ENCODE results near the gene NPEPL1.
"Not testable (repeated sequence)": the region's sequence is repeated elsewhere in the genome, so short reads cannot be mapped to it uniquely, and the experiment has no call there.

The NPEPL1 gene

DNA sequence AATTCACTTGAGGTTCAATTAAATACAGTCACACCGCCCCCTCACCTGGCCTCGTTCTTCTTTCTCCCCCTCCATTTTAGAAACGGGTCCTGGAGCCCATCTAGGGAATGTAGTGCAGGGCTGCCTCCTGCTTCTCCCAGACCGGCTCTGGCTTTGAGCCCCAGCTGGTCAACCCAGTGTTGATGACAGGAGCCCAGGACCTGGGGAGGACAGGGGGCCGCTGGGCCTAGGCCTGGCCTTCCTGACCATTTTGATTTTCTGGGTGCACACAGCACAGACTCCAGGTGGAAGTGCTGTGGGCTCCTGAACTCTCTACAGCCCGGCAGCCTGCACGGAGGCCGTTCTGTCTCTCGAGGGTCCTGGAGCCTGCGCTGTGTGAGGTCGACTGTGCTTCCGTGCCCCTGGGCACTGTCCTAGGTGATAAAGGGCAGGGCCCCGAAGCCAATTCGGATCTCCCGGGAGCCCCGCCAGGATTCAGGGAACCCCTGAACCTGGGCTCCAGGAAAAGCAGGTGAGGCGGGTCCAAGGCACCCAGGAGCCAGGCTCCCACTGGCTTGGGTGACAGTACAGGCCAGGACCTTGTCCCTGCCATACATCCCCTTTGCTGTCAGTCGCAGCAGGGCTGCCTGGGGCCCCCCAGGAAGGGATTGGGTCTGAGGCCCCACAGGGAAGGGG lies 23.3 kb downstream of the NPEPL1 start:
- DNase-seq: no peak

DNA sequence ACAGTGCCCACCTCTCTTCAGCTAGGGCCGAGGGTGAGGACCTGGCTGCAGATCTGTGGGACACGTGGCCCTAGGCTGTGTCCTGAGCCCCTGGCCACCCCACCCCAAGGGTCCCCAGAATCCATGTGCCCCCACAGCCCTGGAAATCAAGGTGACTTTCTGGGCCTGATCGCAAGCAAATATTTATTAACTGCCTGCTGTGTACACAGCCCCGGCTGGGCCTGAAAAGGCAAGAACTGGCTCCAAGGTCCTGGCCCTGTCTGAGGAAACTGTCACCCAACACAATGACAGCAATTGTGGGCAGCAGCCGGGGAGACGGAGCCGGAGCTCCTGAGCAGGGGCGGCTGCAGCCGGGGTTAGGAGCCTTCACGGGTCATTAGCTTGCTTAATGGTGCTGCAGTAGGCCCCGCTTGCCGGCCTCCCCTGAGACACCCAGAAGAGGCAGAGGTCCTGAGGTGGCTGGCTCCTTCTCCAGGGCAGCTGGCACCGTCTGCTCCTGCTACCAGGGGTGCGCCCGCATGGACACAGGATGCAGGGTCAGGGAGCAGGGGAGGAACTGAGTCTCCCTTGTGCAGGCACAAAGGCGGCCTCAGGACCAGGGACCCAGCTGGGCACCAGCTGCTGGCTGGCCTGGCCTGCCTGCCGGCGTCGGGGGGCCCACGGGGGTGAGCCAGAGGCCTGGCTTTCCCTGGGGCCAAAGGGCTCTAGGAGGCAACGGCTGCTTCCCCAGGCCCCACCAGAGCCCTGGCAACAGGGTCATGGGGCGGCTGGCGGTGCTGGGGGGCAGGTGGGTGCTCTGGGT lies 24.1 kb downstream of the NPEPL1 start:
- no peak for DNase-seq

DNA sequence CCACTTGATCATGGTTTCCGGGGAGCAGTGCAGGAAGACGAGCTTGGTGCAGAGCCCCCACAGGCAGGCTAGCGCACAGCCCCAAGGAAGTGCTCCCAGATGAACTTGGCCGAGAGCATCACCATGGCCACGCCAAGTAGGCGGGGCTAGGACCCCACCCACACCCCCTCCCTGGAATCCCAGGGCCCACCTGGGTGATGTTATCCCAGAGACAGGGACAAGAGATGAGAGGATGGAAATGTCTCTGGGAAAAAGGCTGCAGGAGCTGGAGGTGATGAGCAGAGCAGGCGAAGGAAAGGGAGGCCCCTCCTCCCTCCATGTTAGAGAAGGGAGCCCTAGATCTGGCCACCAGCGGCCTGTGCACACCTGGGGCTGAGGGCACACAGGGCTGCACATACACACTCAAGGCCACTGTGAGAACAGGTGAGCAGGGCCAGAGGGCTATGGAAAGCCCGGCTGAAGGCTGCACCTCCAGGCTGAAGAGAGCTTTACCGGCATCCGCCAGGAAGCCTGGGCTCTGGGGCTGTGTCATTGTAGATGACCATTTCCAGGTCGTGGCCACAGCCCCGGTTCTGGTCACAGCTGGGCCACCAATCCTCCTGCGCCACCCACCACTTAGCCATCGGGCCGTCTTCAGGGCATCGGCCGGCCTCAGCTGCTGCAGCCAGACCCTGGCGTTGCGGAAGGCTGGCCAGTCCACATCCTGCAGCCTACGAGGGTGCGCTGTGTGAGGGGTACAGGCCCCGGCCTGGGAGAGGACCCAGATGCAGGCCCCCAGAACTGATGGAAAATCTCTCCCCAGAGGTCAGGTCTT lies 24.9 kb downstream of the NPEPL1 start:
- DNase-seq: no peak

DNA sequence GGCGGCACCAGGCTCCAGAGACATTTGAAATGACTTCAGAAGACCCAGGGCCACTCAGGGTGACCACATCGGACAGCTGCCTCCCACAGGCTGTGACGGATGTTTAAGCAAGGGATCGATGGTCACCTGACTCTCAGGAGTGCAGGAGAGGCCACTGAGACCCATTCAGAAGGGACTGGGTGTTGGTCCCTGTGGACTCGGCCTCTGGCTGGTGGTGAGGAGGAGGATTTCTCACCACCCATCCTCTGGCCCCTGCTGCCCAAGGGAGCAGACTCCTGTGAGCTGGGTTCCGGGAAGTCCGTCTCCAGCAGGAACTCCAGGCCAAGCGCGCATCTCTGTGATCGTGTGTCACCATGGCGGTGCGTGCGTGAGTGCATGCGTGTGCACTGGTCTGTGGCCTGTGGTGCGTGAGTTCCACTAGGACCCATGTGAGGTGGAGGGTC lies 25.5 kb downstream of the NPEPL1 start:
- DNase-seq: no peak

DNA sequence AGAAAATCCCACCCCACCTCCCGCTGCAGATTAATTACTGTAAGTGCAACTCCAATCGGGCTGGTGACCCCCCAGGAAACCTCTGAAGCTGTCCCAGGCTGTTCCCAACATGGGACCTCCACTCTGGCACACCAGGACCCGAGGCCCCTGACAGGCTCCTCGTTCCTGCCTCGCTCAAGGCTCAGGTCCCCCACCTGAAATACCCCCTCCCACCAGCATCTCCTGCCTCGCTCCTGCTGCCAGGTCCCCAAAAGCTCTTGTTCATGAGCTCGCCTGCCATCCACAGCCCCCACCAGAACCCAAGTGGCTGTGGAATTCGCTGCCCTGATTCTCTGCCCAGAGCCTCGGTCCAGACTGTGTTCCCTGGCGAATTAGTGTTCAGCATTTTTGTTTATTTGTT lies 26.1 kb downstream of the NPEPL1 start:
- DNase-seq: no peak

- DNase-seq: no peak
Observed at GRCh38 chr20:58719258-58719657, 26.7 kb downstream of the NPEPL1 start.

DNA sequence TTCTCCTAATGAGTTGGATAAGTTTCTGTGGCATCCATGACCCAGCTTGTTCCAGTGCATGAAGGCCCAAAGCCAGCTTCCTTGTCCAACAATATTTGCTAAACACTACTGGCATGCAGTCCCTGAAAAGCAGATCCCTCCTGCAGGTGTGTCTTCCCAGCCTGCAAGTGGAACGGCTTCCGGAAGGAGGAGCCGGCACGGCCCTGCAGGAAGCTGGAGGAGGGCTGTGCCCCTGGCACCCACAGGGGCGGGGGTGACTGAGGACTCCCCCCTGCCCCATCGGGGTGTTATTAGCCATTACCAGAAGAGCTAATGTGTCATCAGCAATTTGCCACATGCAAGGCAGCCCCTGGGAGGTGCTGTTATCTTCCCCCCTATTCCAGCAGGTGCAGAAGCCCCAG lies 27.4 kb downstream of the NPEPL1 start:
- no peak for DNase-seq

DNA sequence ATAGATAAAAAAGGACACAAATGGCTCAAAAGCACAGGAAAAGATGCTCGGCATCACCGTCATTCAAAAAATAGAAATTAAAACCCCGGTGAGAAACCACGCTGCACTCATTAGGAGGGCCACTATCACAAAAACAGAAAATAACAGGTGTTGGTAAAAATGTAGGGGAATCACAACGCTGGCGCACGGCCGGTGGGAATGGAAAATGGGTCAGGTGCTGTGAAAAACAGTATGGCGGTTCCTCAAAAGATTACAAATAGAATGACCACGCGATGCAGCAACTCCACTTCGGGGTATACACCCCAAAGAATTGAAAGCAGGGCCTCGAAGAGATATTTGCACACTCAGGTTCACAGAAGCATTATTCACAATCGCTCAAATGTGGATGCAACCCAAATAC lies 28.3 kb downstream of the NPEPL1 start:
- DNase-seq: no peak

GRCh38 chr20:58721951-58722778 lies 29.6 kb downstream of the NPEPL1 start:
- DNase-seq: no peak

DNA sequence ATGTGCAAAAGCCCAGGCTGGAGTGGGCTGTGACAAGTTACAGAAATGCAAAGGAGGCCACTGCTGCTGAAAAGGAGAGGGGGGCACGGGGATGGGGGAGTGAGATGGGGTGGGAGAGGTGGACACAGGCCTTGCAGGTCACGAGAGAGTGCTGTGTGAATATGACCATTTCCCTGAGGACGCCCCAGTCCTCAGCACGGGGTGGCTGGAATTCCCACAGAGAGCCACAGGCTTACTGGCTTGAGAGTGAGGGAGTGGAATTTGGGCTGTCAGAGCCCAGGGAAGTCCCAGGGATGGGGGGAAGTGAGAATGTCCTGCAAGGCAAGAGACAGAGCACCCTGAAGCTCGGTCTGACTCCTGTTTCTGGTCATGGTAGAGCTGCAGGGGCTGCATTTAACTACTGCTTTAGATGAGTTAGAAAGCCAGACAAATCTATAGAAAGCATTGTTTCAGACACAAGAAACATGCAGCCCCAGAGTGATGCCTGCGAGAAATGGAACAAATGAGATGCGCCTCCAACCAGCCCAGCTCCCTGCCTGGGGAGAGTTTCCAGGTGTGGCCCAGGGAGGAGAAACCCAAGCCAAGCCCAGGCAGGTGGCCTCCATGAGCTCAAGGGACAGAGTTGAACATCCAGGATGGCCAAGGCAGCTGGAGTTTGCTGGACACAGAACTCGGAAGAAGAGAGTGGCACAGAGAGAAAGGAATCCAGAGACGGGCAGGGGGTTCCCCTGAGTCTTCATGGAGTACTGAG lies 30.5 kb downstream of the NPEPL1 start:
- DNase-seq: no peak

- DNase-seq: no peak
Observed at GRCh38 chr20:58723628-58723984, 31.0 kb downstream of the NPEPL1 start.

DNA sequence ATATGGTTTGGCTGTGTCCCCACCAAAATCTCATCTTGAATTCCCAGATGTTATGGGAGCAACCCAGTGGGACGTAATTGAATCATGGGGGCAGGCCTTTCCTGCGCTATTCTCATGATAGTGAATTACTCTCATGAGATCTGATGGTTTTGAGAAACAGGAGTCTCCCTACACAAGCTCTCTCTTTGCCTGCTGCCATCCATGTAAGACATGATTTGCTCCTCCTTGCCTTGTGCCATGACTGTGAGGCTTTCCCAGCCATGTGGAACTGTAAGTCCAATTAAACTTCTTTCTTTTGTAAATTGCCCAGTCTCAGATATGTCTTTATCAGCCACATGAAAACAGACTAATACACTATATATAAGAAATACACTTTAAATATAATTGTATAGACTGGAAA lies 33.6 kb downstream of the NPEPL1 start:
- not testable (repeated sequence) for DNase-seq

- no peak for DNase-seq
Observed at GRCh38 chr20:58731192-58731591, 38.6 kb downstream of the NPEPL1 start.

GRCh38 chr20:58737198-58737597 lies 44.6 kb downstream of the NPEPL1 start:
- no peak for DNase-seq

GRCh38 chr20:58740356-58741308 lies 48.0 kb downstream of the NPEPL1 start:
- no peak for DNase-seq

DNA sequence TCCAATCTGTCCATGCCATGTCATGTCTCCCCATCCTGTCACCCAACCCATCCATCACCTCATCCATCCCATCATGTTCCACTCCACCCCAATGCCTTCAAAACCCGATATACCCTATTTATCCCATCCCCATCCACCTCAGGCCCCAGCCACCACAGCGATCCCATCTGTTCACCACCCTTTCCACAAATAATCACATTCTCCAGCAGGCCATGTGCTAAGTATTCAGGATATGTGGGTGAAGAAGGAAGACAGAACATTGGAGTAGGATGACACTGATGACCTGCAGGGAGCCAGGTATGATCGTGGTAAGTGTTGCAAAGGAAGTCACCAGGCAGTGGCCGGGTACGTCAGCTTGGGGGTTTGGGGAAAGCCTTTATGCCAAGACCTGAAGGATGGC lies 48.8 kb downstream of the NPEPL1 start:
- DNase-seq: no peak

DNA sequence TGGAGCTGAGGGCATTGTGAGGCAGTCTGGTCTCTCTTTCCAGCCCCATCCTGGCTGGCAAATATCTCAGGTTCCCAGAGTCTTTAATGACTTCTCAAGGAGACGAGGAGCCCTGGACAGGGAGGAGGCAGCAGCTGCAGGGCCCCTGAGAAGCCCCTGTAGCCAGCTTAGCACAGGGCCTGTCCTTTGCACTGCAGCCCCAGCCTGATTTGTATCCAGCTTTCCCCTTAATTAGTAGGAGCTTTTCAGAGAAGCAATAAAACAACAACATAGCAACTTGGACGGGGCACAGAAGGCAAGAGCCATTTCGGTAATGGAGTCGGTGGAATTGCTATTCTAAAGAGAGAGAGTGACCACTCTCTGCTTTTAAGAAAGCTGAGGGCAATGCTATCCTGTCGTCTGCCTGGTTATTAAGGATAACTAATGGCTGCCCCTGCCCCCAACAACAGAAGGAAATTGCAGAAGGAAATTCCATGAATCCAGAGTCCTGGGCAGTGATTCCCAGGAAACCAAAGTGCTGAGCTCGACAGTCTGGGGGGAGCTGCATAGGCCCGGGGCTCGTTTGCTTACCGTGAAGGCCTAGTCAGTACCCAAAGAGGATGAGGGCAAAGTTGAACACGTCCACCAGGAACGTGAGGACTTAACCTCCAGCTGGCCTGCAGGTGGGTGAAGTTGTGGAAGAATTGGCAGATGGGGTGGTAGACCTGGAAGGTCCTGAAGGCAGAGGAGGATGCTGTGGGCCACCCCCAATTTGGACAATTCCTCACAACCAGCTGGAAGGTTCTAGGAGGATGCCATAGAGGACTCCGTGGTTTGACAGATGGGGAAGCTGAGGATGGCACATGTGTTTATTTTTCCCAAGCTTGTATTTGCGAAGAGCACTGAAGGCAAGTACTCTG lies 50.3 kb downstream of the NPEPL1 start:
- no peak for DNase-seq

DNA sequence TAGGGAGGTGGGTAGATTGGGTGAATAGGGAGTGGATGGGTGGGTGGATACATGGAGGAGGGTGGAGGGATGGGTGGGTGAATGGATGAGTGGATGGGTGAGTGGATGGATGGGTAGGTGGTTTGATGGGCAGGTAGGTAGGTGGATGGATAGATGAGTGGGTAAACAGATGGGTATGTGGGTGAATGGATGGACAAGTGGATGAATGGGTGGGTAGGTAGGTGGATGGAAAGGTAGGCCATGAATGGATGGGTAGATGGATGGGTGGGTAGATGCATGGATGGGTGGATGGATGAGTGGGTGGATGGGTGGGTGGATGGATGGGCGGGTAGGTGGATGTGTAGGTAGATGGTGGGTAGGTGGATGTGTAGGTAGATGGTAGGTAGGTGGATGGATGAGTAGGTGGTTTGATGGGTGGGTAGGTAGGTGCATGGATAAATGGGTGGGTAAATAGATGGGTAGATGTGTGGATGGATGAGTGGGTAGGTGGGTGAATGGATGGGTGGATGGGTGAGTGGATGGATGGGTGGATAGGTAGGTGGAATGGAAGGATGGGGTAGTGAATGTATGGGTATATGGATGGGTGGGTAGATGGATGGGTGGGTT lies 51.4 kb downstream of the NPEPL1 start:
- DNase-seq: no peak

DNA sequence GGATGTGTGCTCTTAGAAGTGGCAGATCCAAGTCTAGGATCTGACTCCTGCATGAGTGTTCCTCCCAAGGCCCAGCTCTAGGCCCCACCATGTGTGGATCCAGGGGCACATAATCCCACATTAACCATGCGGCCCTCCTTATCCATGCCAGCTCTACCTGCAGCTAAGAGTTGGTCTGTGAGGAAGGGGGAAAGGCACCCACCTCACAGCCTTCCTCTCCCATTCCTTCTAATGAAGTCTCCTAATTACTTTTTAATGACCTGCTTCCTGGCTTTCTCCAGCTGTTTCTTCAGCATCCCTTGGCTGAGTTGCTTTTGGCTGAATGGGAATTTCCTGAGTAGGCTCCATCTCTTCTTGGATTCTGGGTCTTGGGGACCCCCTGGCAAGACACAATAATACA lies 52.2 kb downstream of the NPEPL1 start:
- no peak for DNase-seq

All from NCI-H1048 (cell line).